HEK293T (cell line): ENCODE measurements around the gene OR2H2.

Source experiments
- BHLHE40 ChIP-seq: fragments of 450-650 bp; IDR thresholded peaks from 2 replicates; pipeline ENCODE4 v1.6.1; 2016; ENCODE audit warnings: mild to moderate bottlenecking, moderate library complexity, borderline replicate concordance
- ELF4 ChIP-seq: fragments of 450-650 bp; IDR thresholded peaks from 2 replicates; pipeline ENCODE4 v1.6.1; 2017; ENCODE audit warnings: antibody characterized with exemption
- FOXA1 ChIP-seq: fragments of 450-650 bp; IDR thresholded peaks from 2 replicates; pipeline ENCODE4 v1.6.1; 2016; ENCODE audit warnings: mild to moderate bottlenecking
- FOXK2 ChIP-seq: fragments of 450-650 bp; IDR thresholded peaks from 2 replicates; pipeline ENCODE4 v1.6.1; 2016; ENCODE audit warnings: mild to moderate bottlenecking
- SP1 ChIP-seq: fragments of 450-650 bp; IDR thresholded peaks from 2 replicates; pipeline ENCODE4 v1.6.1; 2017

DNA sequence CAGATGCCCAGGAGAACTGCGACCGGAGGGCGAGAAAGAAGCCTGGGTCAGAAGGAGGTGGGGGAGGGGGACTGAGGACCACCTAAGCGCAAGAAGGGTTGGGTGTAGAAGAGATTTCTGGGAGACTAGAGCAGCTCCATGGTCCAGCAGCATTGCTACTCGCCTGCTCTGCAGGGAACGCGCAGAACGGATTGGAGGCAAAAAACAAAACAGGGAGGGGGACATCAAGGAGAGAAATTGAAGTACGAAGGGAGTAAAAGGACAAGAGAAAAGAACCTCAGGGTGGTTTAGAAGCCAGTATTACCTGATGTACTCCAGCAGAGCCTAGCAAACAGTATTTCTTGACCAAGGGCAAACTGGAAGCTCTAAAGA, 48.6 kb downstream of the OR2H2 start:
- TF ChIP-seq FOXA1 (no peak), BHLHE40 (no peak), SP1 (no peak), ELF4 (no peak), FOXK2 (no peak)
